ENCODE results near the gene TNNT1.
"Not testable (repeated sequence)": the region's sequence is repeated elsewhere in the genome, so short reads cannot be mapped to it uniquely, and the experiment has no call there.

TNNT1 gene

DNA sequence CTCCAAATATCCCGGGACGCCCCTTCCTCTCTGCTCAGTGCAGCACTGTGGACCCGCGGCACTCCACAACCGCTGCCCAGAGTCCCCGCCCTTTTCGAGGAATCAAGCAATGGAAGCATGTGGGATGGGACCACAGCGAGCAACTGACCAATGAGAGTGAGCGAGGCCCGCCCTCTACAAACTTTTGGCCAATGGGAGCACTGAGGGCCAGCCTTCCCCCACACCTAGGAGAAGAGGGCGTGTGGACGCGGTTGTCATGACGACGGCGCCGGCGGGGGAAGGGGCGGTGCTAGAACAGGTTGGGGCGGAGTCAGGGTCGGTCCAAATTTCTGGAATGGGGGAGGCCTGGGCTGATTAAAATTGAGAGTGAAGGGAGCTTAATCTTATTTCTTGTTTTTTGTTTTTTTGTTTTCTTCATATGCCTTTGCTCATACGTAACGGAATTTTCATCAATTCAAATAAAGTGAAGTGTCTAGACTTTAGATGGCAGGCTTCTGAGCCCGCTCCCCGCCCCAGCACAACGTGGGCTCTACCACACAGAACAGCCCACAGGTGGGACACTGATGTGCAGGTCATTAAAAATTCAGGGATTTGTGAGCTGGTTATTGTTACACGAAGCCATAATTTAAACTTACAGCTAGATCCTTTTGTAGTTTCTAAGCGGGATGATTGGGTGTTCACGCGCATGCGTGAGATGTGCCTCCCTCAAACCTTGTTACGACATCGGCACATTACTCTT is 17.7 kb upstream of the TNNT1 start, which contains the start of gene DNAAF3:
Gene DNAAF3 (minus strand): TSS at position 84 of the 739 bp plus-strand sequence. CDS start 200 bp downstream, outside the sequence.
- DNase-seq = peak; percentile 98

DNA sequence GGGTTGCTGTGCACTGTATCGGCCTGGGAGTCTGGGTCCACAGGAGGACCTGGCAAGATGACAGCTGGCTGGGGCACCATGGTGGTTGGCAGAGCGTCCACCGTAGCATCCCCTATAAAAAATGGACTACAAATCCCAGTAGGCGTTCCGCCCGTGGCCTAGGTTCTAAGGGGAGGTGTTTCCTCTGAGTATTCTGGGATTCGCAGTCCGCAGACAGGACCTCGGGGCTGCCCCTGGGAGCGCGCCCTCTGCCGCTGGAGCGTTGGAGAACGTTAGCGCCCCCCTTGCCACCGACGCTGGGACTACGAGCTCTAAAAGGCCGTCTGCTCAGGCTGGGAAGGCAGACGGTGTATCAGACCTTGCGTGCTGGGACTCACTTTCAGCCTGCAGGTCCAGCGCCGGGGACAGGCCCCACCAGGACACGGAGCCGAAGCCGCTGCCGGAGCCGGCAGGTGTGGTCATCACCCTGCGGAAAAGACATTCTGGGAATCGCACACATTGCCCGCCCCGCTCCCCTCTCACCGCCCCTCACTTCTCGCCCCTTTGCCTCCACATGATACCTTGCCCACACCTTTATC is 17.0 kb upstream of the TNNT1 start:
- peak; percentile 90 for DNase-seq

DNA sequence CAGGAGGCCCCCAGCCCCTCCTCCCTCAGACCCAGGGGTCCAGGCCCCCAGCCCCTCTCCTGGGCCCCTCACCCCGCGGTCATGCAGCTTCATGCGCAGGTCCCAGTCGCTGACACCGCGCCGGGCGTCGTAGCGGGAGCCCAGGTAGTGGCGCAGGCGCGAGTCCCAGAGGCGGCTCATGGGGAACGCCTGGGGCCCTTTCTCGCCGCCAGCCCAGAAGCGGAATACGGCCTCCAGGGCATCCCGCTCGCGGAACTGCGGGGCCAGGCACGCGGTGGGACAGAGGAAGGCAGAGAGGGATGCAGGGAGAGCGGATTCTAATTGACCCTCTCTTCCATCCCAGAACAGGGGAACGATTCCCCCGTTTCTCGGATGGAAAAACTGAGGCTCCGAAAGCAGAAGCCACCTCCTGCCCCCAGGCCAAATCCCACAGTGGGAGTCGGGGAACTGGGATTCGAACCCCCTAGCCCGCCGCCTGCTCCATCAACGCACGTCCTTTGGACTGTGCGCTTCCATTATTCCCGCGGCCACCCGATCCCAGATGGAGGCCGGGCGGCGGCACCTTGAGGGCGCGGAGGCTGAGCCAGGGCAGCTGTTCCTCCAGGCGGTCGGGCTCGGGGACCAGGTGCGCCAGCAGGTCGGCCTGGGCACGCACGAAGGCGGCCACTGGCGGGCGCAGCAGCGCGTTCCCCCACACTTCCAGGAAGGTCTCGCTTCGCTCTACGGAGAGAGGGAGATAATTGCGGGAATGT is 12.7 kb upstream of the TNNT1 start:
- DNase-seq = no peak

DNA sequence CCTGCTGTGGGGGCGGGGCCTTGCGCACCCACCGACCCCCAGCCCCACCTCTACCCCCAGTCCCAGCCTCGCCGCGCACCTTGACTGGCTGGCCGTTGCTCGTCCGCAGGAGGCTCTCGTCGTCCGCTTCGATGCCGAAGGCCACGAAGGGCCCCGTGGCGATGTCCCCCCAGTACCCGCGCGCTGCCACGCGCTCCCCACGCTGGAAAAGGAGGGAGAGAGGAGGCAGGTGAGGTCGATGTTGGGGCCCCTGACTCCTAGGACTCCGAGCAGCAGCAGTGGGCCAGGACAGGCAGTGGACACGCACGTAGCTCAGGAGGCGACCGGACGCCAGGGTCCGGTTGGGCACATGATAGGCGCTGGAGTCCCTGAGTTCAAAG is 12.0 kb upstream of the TNNT1 start:
- no peak for DNase-seq

DNA sequence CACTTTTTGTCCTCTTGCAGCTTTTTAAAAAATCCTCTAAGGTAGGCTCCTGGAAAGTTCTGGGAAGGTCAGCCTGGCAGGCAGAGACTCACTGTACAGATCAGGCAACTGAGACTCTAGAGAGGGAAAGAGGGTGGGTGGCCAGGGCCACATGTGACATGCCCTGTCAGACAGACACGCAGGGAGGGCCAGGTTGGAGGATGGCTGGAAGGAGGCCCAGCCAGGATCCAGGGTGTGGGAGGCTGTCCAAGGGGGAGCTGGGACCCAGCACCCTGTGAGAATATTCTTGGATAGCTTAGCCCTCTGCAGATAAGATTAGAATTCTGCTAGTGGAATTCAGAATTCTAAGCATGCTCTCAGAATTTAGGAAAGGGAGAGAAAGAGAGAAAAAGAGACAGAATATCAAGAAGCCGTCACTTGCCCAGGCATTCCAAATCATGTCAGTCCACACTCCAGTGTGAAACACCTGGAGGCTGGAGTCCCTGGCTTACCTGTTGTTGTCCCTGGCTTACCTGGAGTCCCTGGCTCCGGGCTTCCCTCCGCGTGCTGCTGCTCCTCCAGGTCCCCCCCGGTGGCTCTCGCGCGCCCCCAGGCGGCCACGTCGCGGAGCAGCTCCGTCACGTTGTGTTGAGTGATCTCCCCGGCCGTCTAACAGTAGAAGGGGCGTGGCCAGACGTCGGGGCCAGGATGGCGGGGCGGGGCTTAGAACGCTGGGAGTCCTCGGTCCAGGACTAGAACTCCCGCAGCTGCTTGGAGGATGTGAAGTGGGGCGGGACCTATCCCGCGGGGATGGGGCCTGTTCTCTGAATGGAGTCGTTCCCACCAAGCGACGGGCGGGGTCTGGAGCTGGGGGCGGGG is 11.4 kb upstream of the TNNT1 start:
- DNase-seq = peak; percentile 93

DNA sequence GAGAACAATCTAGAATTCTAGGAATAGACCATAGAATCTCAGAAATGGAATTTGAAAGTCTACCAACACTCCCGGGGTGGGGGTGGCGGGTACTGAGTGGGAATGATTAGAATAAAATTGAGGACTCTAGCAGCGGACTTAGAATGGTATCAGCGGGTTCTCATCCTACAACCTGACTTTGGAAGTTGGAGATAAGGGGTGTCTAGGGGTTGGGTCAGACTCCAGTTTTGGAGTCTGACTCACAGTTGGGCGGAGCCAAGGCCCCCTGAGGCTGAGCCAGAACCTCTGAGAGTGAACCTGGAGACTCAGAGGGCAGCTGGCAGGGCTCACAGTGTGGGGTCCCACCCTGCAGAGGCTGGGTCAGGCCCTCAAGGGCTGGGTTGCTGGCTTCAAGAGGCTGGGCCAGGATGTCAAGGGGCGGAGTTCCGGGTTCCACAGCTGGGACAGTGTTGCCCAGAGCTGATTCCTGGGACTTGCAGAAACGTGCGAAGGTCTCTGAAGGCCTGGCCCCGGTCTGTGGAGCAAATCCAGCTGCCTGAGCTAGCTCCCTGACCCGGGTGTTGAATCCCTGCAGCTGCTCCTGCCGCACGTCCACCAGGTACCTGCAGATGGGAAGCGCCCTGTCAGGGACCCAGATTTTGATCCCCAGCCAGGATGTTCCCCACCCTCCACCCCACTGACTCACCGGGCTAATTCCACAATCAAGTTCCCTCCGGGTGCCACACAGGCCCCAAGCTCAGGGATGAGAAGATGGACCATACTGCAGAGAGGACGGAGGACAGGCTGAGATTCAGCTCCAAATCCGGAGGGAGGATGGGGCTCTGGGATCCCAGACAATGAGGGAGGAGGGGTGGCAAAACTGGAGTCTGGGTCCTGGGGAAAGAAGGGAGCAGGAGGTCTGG is 10.1 kb upstream of the TNNT1 start:
- peak; percentile 98 for DNase-seq

DNA sequence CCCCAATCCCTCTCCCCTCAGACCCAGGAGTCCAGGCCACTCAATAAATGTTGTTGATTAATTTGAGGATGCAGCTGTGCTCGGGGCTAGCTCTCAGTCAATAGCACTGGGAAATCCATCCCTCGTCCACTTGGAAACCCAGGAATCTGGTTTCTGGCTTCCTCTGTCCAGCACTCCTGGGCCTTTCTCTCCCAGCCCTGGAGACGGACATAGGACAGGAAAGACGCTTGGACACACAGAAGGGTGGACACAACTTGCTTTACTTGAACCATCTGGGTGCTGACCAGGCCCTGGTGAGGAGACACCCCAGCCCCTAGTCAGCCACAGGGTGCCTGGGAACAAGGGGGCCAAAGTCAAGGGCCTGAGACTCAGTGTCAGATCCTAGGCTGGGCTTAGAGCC is 9.4 kb upstream of the TNNT1 start:
- DNase-seq = no peak

DNA sequence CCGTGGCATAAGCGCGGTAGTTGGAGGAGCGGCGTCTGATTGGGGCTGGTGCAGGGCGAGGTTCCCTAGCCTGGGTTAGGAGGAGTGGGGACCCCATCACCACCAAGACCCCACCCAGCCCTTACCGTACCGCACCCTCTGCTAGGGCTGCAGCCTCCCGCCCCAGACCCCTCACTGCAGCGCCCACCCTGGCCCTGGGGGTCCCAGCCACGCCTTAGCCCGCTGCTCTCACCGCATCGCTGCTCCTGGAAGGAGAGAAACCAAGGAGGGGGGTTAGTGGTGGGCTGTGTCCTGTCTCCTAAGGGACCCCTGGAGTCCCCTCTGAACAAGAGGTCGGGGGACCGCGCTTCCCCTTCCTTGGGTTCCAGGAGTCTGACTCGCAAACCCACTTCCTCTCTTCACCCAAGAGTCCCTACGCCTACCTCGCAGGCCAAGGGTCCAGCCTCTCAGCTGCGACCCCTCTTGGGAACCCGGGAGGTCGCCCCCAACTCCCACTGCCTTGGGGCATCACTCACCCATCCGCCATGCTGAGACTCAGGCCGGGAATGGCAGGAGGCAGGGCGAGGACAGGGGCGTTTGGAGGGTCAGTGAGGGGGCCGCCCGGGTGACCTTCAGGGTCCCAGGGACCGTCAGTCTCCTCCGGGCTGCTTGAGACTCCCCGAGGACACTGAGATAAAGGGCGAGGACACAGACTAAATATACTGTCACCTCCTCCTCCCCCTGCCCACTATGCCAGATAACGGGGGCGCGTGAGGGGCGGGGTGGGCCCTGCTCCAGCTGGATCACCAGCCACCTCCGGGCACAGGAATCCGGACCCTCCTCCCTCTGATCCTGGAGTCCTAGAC is 8.3 kb upstream of the TNNT1 start, which contains the start of gene TNNI3:
Gene TNNI3 (minus strand): TSS at position 669 of the 845 bp plus-strand sequence. CDS start 143 bp downstream, at position 526.
- no peak for DNase-seq

DNA sequence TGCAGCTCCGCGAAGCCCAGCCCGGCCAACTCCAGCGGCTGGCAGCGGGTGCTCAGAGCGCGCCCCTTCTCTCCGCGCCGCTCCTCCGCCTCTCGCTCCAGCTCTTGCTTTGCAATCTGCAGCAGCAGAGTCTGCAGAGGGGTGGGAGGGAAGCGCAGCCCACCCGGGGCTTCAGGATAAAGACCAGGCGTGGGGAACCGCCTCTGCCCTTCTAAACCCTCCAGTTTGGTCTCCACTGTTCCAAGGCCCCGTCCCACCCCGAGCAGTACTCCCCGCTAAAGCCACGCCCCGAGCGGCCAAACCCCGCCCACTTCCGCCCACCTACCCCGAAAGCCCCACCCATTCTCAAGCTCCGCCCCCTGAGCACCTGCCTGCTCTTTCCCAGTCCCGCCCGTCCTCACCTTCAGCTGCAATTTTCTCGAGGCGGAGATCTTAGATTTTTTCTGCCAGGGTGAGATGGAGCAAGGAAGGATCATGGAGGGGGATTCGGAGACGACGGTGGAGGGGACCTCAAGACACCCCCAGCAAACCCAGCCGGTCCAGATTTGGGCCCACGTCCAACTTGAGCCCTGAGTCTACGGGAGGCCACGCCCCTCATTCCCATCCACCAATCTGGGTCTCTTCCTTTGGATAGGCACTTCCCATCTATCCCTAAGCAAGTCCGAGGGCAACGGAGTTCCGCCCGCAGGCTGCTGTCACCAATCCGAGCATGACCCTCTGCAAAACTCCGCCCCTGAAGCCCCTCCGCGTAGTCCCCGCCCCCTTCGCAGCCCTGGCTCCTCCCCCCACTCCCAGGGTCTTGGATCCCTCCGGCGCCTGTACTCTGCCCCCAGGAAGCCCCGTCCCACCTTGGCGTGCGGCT is 7.4 kb upstream of the TNNT1 start:
- DNase-seq = peak; percentile 20

DNA sequence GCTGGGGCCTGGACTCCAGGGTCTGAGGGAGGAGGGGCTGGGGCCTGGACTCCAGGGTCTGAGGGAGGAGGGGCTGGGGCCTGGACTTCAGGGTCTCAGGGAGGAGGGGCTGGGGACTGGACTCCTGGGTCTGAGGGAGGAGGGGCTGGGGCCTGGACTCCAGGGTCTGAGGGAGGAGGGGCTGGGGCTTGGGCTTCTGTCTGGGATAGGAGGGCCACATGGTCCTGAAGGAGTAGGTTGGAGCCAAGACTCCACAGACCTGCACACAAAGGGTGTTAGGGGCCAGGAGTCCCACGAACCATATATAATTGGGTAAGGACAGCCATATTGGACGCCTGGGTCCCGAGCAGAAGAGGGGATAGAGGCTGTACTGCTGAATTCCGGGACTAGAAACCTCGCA is 6.8 kb upstream of the TNNT1 start:
- not testable (repeated sequence) for DNase-seq

DNA sequence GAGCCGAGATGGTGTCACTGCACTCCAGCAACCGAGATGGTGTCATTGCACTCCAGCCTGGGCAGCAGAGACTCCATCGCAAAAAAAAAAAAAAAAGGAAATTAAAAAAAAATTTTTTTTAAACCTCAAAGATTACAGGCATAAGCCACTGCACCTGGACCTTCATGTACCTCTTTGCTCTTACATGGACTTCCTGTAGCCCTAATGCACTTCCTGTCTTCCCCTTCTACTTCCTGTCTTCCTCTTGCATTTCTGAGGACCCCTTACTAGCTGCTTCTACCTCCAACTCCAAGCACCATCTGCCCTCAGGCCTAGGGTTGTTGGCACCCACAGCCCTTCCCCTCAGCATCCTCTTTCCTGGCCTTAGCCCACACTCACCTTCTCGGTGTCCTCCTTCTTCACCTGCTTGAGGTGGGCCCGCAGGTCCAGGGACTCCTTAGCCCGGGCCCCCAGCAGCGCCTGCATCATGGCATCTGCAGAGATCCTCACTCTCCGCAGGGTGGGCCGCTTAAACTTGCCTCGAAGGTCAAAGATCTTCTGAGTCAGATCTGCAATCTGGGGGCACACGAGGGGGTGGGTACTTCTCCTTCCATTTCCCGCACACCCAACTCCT is 4.8 kb upstream of the TNNT1 start:
- no peak for DNase-seq

DNA sequence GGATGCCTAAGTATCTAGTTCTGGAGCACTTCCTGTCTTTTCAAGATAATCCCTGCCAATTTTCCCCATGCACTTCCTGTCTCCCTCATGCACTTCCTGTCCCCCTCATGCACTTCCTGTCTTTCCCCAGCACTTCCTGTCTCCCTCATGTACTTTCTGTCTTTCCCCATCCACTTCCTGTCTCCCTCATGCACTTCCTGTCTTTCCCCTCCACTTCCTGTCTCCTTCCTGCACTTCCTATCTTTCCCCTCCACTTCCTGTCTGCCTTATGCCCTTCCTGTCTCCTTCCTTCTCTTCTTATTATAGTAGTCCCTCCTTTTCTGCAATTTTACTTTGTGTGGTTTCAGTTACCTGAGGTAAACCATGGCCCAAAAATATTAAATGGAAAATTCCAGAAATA is 3.0 kb upstream of the TNNT1 start:
- DNase-seq = no peak

DNA sequence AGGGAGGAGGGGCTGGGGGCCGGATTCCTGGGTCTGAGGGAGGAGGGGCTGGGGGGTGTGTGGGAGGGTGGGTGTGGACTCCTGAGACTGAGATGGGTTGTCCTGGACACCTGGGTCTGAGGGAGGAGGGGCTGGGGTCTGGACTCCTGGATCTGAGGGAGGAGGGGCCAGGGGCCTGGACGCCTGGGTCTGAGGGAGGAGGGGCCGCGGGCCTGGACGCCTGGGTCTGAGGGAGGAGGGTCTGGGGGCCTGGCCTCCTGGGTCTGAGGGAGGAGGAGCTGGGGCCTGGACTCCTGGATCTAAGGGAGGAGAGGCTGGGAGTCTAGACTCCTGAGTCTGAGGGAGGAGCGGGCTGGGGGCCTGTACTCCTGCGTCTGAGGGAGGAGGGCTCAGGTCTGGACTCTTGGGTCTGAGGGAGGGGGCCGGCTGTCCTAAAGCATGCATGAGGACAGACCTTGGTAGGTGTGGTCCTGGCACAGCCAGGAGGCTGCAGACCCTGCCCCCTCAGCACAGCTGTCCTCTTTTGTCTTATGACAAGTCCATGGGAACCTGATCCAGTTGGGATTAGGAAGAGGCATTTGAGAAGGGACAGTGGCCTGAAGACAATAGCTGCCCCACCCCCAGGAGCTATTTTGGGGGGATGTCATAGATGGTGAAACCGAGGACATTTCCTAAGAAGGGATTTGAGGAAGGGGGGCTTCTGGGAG is 1.3 kb downstream of the TNNT1 start:
- DNase-seq = no peak

DNA sequence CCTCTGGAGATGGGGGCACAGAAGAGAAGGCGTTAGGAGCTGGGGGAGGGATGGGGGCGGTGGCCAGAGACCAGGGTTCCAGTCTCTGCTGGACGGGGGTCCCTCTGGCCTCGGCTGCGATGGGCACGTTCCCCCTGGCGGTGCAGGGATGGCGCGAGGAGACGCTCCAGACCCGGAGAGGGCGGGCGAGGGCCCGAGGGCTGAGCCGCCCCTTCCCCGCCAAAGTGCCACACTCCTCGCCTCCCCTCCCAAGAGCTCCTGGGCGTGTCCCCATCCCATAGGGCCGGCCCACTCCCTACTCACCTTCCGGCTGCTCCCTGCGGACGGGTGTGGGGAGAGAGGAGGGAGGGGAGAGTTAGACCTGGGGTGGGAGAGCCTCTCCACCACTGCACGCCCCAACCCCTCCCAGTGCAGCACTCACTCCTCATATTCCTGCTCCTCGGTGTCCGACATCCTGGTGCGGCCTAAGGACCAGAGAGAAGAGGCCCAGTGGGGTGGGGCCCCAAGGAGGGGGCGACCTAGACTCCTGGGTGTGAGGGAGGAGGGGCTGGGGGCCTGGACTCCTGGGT is 2.2 kb downstream of the TNNT1 start:
- DNase-seq = no peak

DNA sequence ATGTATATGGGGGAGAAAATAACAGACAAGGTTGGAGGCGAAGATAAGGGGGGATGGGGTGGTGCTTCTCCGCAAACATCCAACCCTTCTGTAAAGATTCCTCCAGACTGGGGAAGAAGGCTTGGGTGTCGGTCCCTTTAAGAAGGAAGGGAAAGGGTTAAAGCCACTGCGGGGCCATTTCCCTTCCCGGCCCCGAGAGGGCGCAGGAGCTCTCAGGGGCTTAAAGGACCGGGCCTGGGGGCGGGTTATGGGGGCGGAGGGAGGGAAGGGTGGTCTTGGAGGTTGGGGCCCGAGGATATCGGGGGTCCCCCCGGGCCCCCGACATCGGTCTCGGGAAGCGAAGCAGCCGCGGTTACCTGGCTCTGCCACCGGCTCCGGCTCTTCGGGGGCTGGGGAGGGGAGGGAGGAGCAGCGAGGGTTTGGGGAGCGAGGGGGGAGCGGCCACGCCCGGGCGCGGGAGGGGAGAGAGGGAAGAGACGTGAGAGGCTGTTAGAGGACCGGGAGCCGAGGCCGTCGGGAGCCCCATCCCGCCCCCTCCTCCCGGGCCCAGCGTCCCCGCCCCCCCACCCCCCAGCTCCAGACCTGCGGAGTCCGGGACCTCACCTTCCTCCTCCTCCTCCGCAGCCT is 2.8 kb downstream of the TNNT1 start:
- DNase-seq = peak; percentile 69

DNA sequence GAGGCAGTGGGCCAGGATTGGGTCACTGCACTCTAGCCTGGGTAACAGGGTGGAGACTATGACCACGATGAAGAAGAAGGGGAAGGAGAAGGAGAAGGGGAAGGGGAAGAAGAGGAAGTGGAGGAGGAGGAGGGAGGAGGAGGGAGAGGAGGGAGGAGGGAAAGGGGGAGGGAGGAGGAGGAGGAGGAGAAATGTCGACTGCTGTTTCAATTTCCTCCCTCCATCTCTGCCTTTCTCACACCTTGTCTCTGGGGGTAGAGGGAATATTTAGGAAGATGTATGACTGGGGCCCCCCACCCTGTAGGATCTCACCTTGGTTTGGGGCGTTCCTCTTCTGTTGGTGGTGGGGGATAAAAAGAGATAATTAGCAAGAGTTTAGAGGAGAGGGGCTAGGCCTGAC is 3.8 kb downstream of the TNNT1 start:
- DNase-seq = no peak

DNA sequence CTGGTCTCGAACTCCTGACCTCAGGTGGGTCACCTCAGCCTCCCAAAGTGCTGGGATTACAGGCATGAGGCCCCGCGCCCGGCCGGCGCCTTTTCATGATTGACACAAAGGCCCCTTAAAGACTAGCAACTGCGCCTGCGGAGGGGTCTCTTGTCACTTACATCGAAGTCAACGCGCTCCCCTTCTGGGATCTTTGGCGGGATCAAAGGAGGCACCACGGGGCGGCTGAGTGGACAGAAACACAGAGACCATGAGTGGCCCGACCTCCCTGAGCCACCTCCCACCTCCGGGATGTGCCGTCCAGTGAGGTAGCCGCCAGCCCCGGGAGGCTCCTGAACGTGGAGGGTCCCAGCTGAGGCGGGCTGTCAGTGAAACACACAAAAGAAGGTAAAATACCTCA is 7.3 kb downstream of the TNNT1 start:
- DNase-seq = no peak

DNA sequence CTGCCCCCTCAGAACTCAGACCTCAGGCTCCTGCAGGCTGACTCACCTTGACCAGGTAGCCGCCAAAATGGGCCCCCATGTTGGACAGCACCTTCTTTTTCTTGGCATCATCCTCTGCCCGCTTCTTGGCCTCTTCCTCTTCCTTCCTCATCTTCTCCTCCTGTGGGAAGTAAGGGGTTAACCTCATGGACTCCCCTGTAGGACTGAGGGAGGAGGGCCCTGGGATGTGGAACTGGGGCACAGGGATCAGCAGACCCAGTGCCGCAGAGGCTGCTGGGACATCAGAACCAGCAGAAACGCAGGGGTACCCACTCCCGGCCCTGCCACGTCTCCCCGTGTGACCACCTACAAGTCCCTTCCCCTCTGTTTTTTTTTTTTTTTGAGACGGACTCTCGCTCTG is 11.1 kb downstream of the TNNT1 start:
- DNase-seq = no peak
